ENCODE data around the gene ARAP3.

- no peak for TF ChIP-seq CTCF (conservative IDR thresholded peaks at IDR 0.05)
- no peak for TF ChIP-seq ZFX (IDR thresholded peaks at IDR 0.05)
These were observed 53.7 kb downstream of the ARAP3 start for GRCh38 chr5:141628175-141628788.

Data from C4-2B (cell line).